NCI-H510A treated with DMSO at 0.1 percent for 48 hours (cell line): Measurements from ENCODE around the gene HNRNPC.
A peak's percentile ranks its signal among the peaks of the same experiment; 100 is the strongest.
"Not testable (repeated sequence)": the region's sequence is repeated elsewhere in the genome, so short reads cannot be mapped to it uniquely, and the experiment has no call there.

Experiments used
- DNase-seq: peaks from one replicate; lab custom pipeline; 2025; lab: John Stamatoyannopoulos, UW

The HNRNPC gene

GRCh38 chr14:21244544-21244943, 24.7 kb downstream of the HNRNPC start:
- DNase-seq, result no peak

DNA sequence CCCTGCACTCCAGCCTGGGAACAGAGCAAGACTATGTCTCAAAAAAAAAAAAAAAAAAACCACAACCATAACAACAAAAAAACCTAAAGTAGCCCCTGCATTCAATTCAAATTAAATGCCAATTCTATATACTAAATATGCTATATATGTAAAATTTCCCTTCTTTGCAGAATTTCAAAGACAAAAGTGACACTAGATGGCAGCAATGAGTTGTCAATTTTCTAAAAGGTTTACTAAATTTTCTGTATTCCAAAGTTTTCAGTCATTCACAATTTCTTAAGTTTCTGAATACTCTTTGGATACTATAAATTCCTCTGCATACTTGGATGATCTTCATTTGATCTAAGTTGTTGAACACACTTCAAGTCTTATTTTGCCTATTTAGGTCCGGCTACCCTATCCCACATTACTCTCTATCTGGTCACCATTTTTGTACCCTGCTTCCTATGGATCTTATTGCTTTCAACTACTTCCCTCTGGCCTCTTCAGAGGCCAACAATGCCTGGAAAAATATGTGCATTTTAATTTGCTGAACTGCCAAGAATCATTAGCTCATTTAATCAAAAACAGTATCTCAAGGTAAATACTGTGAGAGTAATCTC, 27.9 kb downstream of the HNRNPC start:
- DNase-seq, result peak; percentile 15

- no peak for DNase-seq
These were observed 28.8 kb downstream of the HNRNPC start for GRCh38 chr14:21240417-21240816.

DNA sequence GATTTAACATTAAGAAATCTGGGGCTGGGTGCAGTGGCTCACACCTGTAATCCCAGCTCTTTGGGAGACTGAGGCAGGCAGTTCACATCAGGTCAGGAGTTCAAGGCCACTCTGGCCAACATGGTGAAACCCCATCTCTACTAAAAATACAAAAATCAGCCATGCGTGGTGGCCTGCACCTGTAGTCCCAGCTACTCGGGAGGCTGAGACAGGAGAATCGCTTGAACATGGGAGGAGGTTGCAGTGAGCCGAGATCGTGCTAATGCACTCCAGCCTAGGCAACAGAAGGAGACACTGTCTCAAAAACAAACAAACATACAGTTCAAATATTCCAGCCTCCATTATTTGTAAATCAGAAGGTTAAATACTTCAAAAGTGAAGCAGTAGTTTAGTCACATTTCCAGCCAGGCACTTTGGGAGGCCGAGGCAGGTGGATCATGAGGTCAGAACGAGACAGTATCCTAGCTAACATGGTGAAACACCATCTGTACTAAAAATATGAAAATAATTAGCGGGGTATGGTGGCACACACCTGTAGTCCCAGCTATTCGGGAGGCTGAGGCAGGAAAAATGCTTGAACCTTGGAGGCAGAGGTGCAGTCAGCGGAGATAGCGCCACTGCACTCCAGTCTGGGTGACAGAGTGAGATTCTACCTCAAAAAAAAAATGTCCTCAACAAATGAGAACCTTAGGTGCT, 30.3 kb downstream of the HNRNPC start:
- DNase-seq, result no peak

- no peak for DNase-seq
These were observed 32.1 kb downstream of the HNRNPC start for GRCh38 chr14:21236948-21237797.

GRCh38 chr14:21234112-21234511, 35.1 kb downstream of the HNRNPC start:
- DNase-seq, result no peak

- DNase-seq, result no peak
These were observed 35.7 kb downstream of the HNRNPC start for GRCh38 chr14:21233457-21234076.

DNA sequence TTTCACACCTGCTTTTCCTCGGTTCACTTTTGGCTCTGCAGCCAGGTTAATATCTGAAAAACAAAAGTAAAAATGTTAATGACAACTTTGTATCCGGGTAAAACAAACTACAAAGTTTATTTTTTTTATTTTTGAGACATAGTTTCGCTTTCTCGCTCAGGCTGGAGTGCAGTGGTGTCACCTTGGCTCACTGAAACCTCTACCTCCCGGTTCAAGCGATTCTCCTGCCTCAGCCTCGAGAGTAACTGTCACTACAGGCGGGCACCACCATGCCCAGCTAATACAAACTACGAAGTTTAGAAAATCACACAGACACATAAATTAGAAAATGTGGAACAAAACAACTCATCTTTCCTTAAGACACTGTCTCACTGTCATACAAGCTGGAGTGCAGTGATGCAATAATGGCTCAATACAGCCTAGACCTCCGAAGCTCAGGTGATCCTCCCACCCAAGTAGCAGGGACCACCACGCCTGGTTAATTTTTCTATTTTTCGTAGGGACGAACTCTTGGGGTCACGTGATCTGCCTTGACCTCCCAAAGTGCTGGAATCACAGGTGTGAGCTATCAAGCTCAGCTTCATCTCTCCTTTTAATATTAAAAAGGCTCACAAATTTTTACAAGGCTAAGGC, 38.1 kb downstream of the HNRNPC start:
- no peak for DNase-seq

GRCh38 chr14:21229821-21230220, 39.4 kb downstream of the HNRNPC start:
- DNase-seq, result no peak

DNA sequence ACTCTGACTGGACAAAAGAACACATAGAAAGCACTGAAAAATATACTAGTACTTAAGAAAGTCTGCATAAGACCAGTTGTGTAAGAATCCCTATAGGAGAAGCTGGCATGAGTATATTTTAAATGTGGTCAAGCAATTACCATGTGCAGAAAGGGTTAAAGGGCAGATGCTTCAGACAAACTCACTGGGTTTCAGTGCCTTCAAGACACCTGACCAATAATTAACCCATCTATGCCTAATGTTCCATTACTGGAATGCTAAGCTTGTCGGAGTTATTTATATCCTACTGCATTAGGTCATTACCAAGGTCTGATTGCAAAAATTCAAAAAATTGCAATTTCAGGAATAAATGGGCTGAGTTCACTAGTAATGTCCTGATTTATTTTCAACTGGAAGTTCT, 41.3 kb downstream of the HNRNPC start:
- DNase-seq, result no peak

GRCh38 chr14:21227150-21227549, 42.1 kb downstream of the HNRNPC start:
- DNase-seq, result no peak

- no peak for DNase-seq
These were observed 42.8 kb downstream of the HNRNPC start for GRCh38 chr14:21226467-21226866.

GRCh38 chr14:21225164-21225563, 44.1 kb downstream of the HNRNPC start:
- not testable (repeated sequence) for DNase-seq

DNA sequence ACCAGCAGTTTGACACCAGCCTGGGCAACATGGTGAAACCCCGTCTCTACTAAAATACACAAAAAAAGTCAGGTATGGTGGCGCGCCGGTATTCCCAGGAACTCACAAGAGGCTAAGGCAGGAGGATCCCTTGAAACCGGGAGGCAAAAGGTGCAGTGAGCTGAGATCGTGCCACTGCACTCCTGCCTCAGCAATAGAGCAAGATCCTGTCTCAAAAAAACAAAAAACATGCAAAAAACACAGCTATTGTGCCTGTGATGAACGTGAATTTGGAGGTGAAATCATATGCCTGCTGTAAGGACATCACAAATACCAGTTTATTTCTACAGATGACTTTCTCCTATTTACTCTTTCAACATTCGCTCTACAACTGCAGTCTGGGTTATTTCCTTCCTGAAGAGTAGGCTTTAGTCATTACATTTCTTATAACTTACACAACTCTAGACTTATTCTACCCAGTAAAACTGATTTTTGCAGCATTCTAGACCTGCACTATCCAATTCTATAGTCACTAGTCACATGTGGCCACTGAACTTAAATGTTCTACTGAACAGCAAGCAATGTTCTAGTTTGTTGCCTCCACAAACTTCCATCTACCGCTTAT, 48.3 kb downstream of the HNRNPC start:
- DNase-seq, result no peak

DNA sequence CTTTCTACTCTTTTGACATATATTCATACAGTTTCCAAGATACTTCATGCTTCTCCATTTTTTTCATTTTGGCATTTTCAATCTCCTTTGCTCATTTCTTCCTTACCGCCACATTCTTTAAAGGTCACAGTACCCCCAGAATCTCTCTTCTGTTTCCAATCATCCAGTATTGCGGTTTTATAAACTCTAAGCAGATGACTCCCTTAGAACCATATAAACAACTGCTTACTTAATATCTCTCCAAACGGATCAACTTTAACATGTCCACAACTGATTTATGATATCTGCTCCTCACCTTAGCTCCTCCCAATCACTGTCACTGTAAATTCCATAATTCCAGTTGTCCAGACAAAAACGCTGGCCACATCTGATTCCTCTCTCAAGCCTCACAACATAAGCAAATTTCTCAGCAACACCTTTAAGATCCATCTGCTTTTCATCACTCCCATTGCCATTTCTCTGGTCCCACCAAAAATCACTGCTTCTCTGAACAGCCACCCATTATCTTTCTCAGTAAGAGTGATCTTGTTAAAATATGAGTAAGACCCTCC, 49.6 kb downstream of the HNRNPC start:
- no peak for DNase-seq

DNA sequence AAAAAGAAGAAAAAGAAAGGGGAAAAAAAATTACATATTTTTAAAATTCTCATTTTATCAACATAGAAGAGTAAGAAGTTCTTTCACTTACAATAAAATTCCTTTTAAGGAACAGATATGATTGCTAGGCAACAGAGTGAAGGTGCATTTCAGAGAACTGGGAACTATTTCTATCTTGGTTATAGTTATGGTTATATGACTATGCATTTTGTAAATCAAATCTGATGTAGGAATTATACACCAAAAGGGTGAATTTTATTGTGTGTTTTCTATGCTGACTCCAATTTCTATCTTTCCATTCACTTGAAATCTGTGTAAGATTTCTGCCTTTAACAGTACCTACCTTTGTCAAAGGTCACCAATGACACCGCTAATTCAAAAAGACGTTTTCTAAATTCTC, 50.1 kb downstream of the HNRNPC start:
- DNase-seq, result no peak

GRCh38 chr14:21215879-21216251, 53.4 kb downstream of the HNRNPC start:
- no peak for DNase-seq

- no peak for DNase-seq
These were observed 53.9 kb downstream of the HNRNPC start for GRCh38 chr14:21215130-21215878.

GRCh38 chr14:21213652-21214051, 55.6 kb downstream of the HNRNPC start:
- no peak for DNase-seq

DNA sequence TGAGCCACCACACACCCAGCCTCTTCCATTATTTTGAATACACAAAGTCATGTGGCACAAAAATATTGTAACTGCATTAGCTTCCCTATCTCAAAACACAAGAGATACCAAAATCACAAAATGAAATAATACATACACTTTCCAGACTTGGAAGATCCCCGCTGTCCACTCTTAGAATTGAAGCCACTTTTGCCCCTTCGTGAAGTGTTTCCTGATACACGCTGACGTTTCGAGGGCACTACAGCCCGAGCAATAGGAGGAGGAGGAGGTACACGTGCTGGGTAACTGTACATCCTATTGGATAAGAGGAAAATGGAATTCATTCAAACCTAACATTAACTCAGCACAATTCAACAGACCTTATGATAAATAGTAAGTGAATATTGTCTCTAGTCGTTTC, 56.4 kb downstream of the HNRNPC start:
- DNase-seq, result not testable (repeated sequence)

GRCh38 chr14:21211509-21211908, 57.7 kb downstream of the HNRNPC start:
- DNase-seq, result no peak
